C4-2B (cell line): ENCODE data around the gene SLC35F2.
"Not testable (repeated sequence)": the region's sequence is repeated elsewhere in the genome, so short reads cannot be mapped to it uniquely, and the experiment has no call there.

Source experiments
- H3K27ac ChIP-seq: fragments of 450-650 bp; 2 replicates; pipeline ENCODE4 v1.5.1; 2017
- ZFX ChIP-seq: fragments of 450-650 bp; IDR thresholded peaks from 2 replicates; pipeline ENCODE4 v1.6.1; 2017
- TF ChIP-seq, protein P1 (sequence below): fragments of 450-650 bp; conservative IDR thresholded peaks from 2 replicates; pipeline ENCODE4 v1.5.1; 2017; ENCODE audit warnings: mild to moderate bottlenecking

SLC35F2 gene

GRCh38 chr11:107858217-107859070 is at the start of gene SLC35F2:
SLC35F2 (minus strand) TSS chr11:107858787; CDS start chr11:107858767, 20 bp downstream.
- peak; percentile 89 for TF ChIP-seq ZFX
- TF ChIP-seq, protein P1, sequence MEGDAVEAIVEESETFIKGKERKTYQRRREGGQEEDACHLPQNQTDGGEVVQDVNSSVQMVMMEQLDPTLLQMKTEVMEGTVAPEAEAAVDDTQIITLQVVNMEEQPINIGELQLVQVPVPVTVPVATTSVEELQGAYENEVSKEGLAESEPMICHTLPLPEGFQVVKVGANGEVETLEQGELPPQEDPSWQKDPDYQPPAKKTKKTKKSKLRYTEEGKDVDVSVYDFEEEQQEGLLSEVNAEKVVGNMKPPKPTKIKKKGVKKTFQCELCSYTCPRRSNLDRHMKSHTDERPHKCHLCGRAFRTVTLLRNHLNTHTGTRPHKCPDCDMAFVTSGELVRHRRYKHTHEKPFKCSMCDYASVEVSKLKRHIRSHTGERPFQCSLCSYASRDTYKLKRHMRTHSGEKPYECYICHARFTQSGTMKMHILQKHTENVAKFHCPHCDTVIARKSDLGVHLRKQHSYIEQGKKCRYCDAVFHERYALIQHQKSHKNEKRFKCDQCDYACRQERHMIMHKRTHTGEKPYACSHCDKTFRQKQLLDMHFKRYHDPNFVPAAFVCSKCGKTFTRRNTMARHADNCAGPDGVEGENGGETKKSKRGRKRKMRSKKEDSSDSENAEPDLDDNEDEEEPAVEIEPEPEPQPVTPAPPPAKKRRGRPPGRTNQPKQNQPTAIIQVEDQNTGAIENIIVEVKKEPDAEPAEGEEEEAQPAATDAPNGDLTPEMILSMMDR, result no peak; the same call in 1 of the 2 replicates
- H3K27ac ChIP-seq, result peak within 1 kb of the TSS; percentile 96

GRCh38 chr11:107908211-107908610 is 49.6 kb upstream of the SLC35F2 start:
- no peak overlapping the region for H3K27ac ChIP-seq
- no peak for TF ChIP-seq ZFX
- TF ChIP-seq, protein P1, result no peak

- TF ChIP-seq, protein P1, result peak; percentile 60
- TF ChIP-seq ZFX, result no peak
- no peak overlapping the region for H3K27ac ChIP-seq
Measured at GRCh38 chr11:107898270-107898669, 39.7 kb upstream of the SLC35F2 start.

- TF ChIP-seq ZFX, result no peak
- TF ChIP-seq, protein P1, result no peak
Measured at GRCh38 chr11:107882095-107882820, 23.7 kb upstream of the SLC35F2 start.

GRCh38 chr11:107881471-107881870 is 22.9 kb upstream of the SLC35F2 start:
- H3K27ac ChIP-seq, result not testable (repeated sequence)

More at GRCh38 chr11:107882095-107882820, 23.7 kb upstream of the SLC35F2 start:
- H3K27ac ChIP-seq, result no peak overlapping the region

GRCh38 chr11:107876141-107876540 is 17.6 kb upstream of the SLC35F2 start:
- H3K27ac ChIP-seq, result no peak overlapping the region
- TF ChIP-seq ZFX, result no peak
- TF ChIP-seq, protein P1, result no peak

- no peak overlapping the region for H3K27ac ChIP-seq
- TF ChIP-seq ZFX, result no peak
- TF ChIP-seq, protein P1, result no peak
Measured at GRCh38 chr11:107864591-107864990, 6.0 kb upstream of the SLC35F2 start.
